IPS-20b (cell line): ENCODE results near the gene DCC.

Source experiments
- H3K27ac ChIP-seq: one replicate; pipeline ENCODE4 v1.5.1; 2013; ENCODE audit warnings: low read length
- H3K27me3 ChIP-seq: 2 replicates; pipeline ENCODE4 v1.6.1; 2013; ENCODE audit warnings: mild to moderate bottlenecking, low read length, inconsistent platforms; ENCODE audit not compliant: insufficient read depth
- H3K36me3 ChIP-seq: 2 replicates; pipeline ENCODE4 v1.6.1; 2013; ENCODE audit warnings: low read depth, mild to moderate bottlenecking, inconsistent platforms, low read length, moderate library complexity; ENCODE audit not compliant: insufficient read depth
- H3K4me1 ChIP-seq: 2 replicates; pipeline ENCODE4 v1.6.1; 2013; ENCODE audit warnings: mild to moderate bottlenecking, control low read depth, inconsistent platforms, low read length, moderate library complexity; ENCODE audit not compliant: insufficient read depth
- H3K4me3 ChIP-seq: 2 replicates; pipeline ENCODE4 v1.5.1; 2013; ENCODE audit warnings: mild to moderate bottlenecking, low read length, inconsistent platforms
- H3K9ac ChIP-seq: 2 replicates; pipeline ENCODE4 v1.6.1; 2013; ENCODE audit warnings: low read depth, mild to moderate bottlenecking, inconsistent platforms, low read length, moderate library complexity
- H3K9me3 ChIP-seq: 2 replicates; pipeline ENCODE4 v1.6.1; 2013; ENCODE audit warnings: mild to moderate bottlenecking, low read depth, low read length, inconsistent platforms; ENCODE audit not compliant: insufficient read depth

Gene DCC

GRCh38 chr18:53534695-53535094 lies 1194.7 kb downstream of the DCC start:
- peaks cover 4% of the 10 kb centered on the region; the same call in 1 of the 2 replicates for H3K4me1 ChIP-seq
- no peaks in the 10 kb centered on the region for H3K36me3 ChIP-seq
- H3K9ac ChIP-seq: no peak overlapping the region
- no peak overlapping the region for H3K4me3 ChIP-seq
- H3K9me3 ChIP-seq: no peaks in the 10 kb centered on the region
- no peaks in the 10 kb centered on the region for H3K27me3 ChIP-seq
- H3K27ac ChIP-seq: no peak overlapping the region

- no peak overlapping the region for H3K27ac ChIP-seq
- no peak overlapping the region for H3K4me3 ChIP-seq
- no peaks in the 10 kb centered on the region for H3K27me3 ChIP-seq
- peaks cover under 1% of the 10 kb centered on the region; the same call in 1 of the 2 replicates for H3K4me1 ChIP-seq
- H3K9ac ChIP-seq: no peak overlapping the region
- no peaks in the 10 kb centered on the region for H3K36me3 ChIP-seq
- no peaks in the 10 kb centered on the region for H3K9me3 ChIP-seq
Measured at GRCh38 chr18:53536908-53537307, 1196.9 kb downstream of the DCC start.

DNA sequence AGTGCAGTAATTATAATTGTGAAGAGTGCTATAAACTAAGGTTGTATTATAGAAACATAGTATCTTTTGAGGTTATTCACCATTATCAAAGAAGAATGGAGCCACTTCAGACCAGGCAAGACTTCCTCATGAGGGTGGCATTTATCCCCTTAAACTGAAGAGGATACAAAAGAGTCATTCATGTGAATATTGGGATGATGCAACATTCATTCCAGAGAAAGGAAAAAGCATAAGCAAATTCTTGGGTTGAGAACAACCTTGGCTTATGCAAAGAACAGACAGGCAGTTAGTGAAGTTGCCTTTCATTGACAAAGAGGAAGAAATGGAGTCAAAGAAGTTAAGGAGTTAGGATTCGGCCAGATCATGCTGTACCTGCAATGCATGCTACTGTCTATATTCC lies 1201.9 kb downstream of the DCC start:
- no peaks in the 10 kb centered on the region for H3K36me3 ChIP-seq
- H3K27ac ChIP-seq: no peak overlapping the region
- no peaks in the 10 kb centered on the region for H3K9me3 ChIP-seq
- H3K4me3 ChIP-seq: no peak overlapping the region
- H3K4me1 ChIP-seq: peaks cover 5% of the 10 kb centered on the region; the same call in 1 of the 2 replicates
- H3K27me3 ChIP-seq: no peaks in the 10 kb centered on the region
- H3K9ac ChIP-seq: no peak overlapping the region

GRCh38 chr18:53543711-53544110 lies 1203.7 kb downstream of the DCC start:
- no peak overlapping the region for H3K9ac ChIP-seq
- no peaks in the 10 kb centered on the region for H3K27me3 ChIP-seq
- H3K4me1 ChIP-seq: peaks cover 10% of the 10 kb centered on the region; the same call in 1 of the 2 replicates
- H3K27ac ChIP-seq: no peak overlapping the region
- H3K4me3 ChIP-seq: no peak overlapping the region
- H3K9me3 ChIP-seq: no peaks in the 10 kb centered on the region
- H3K36me3 ChIP-seq: no peaks in the 10 kb centered on the region

DNA sequence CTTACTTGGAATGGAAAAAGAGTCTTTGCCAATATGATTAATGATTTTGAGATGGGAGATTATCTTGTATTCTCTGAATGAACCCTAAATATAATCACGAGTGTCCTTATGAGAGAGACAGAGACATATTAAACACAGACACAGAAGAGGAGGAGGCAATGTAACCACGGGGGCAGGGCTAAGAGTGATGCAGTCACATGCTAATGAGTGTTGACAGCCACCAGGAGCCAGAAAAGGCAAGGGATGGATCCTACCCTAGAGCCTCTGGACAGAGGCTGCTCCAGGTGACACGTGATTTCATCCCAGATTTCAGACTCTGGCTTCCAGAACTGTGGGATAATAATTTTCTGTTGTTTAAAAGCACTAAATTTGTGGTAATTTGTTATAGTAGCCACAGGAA lies 1204.9 kb downstream of the DCC start:
- H3K4me1 ChIP-seq: peaks cover 10% of the 10 kb centered on the region; the same call in 1 of the 2 replicates
- no peak overlapping the region for H3K9ac ChIP-seq
- H3K4me3 ChIP-seq: no peak overlapping the region
- no peaks in the 10 kb centered on the region for H3K36me3 ChIP-seq
- H3K9me3 ChIP-seq: no peaks in the 10 kb centered on the region
- no peak overlapping the region for H3K27ac ChIP-seq
- H3K27me3 ChIP-seq: no peaks in the 10 kb centered on the region

- H3K9me3 ChIP-seq: peaks cover 6% of the 10 kb centered on the region
- H3K4me1 ChIP-seq: peaks cover 5% of the 10 kb centered on the region; the same call in 1 of the 2 replicates
- no peaks in the 10 kb centered on the region for H3K27me3 ChIP-seq
- no peaks in the 10 kb centered on the region for H3K36me3 ChIP-seq
- no peak overlapping the region for H3K27ac ChIP-seq
- no peak overlapping the region for H3K9ac ChIP-seq
- H3K4me3 ChIP-seq: no peak overlapping the region
Measured at GRCh38 chr18:53551868-53552426, 1212.0 kb downstream of the DCC start.

DNA sequence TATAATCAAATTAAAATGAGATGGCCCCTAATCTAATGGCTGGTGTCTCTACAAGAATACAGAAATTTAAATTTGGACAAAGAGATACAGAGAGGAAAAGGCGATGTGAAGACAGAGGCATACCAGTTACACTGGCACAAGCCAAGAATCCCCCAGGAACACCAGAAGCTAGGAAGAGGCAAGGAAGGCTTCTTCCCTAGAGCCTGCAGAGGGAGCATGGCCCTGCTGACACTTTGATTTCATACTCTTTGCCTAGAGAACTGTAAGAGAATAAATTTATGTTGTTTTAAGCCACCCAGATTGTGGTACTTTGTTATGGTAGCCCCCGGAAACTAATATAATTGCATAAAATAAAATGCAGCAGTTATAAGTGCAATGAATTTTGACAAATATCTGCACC lies 1213.0 kb downstream of the DCC start:
- H3K4me3 ChIP-seq: no peak overlapping the region
- no peak overlapping the region for H3K9ac ChIP-seq
- peaks cover 6% of the 10 kb centered on the region for H3K9me3 ChIP-seq
- H3K36me3 ChIP-seq: no peaks in the 10 kb centered on the region
- H3K27ac ChIP-seq: no peak overlapping the region
- H3K27me3 ChIP-seq: no peaks in the 10 kb centered on the region
- no peaks in the 10 kb centered on the region for H3K4me1 ChIP-seq

DNA sequence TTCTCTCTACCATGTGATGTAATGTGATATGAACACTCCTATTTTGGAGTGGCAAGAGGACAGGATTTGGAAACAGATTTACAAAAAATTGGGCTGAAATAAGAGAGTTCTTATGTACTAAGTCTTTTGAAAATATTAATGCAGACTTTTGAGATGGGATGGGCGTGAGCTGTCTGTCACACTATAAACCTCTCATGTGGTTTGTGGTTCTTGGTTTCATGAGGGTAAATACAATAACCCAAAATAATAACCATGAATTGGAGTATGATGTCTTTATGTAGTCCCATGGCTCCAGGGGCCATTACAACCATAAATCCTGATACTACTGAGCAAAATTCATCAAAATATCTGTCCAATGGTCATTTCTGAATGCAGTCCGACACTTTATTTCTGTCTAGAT lies 1216.5 kb downstream of the DCC start:
- no peak overlapping the region for H3K4me3 ChIP-seq
- no peaks in the 10 kb centered on the region for H3K4me1 ChIP-seq
- H3K36me3 ChIP-seq: no peaks in the 10 kb centered on the region
- H3K27ac ChIP-seq: no peak overlapping the region
- H3K9me3 ChIP-seq: no peaks in the 10 kb centered on the region
- H3K27me3 ChIP-seq: no peaks in the 10 kb centered on the region
- H3K9ac ChIP-seq: no peak overlapping the region

GRCh38 chr18:53560546-53560945 lies 1220.5 kb downstream of the DCC start:
- H3K9me3 ChIP-seq: no peaks in the 10 kb centered on the region
- no peaks in the 10 kb centered on the region for H3K27me3 ChIP-seq
- no peak overlapping the region for H3K4me3 ChIP-seq
- H3K9ac ChIP-seq: no peak overlapping the region
- H3K36me3 ChIP-seq: no peaks in the 10 kb centered on the region
- no peak overlapping the region for H3K27ac ChIP-seq
- H3K4me1 ChIP-seq: no peaks in the 10 kb centered on the region

DNA sequence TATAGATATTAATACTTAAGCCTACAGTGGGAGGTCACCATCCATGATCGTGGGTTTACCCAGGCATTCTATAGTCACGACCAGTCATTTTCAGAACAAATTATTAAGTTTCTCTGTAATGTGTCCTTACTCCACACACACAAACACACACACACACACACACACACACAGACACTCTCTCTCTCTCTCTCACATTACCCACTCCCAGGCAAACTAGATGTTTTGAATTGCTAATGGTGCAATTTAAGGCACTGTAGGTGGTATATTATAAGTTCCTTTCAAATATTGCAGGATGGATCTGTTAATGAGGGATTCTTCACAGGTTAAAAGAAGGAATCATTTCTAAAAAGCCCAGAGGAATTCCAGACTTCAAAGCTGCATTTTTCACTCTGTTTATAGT lies 1226.6 kb downstream of the DCC start:
- Histone ChIP-seq H3K36me3 (no peaks in the 10 kb centered on the region), H3K27me3 (no peaks in the 10 kb centered on the region), H3K4me1 (peaks cover 3% of the 10 kb centered on the region; the same call in 1 of the 2 replicates), H3K4me3 (no peak overlapping the region), H3K9ac (no peak overlapping the region), H3K9me3 (no peaks in the 10 kb centered on the region), H3K27ac (no peak overlapping the region)

- Histone ChIP-seq H3K27me3 (no peaks in the 10 kb centered on the region), H3K27ac (no peak overlapping the region), H3K9me3 (no peaks in the 10 kb centered on the region)
Measured at GRCh38 chr18:53567929-53568574, 1228.1 kb downstream of the DCC start.

More at GRCh38 chr18:53567929-53568574, 1228.1 kb downstream of the DCC start:
- Histone ChIP-seq H3K36me3 (no peaks in the 10 kb centered on the region), H3K9ac (no peak overlapping the region), H3K4me3 (no peak overlapping the region), H3K4me1 (peaks cover 3% of the 10 kb centered on the region; the same call in 1 of the 2 replicates)
